GM08714 (cell line): ENCODE results near the gene MED25.

Experiments used
- H3K4me3 ChIP-seq: fragments of 200-500 bp; sonication (Bioruptor generic); 2 replicates; pipeline ENCODE4 v1.5.1; 2014; ENCODE audit warnings: mild to moderate bottlenecking, low read length, inconsistent platforms
- ZNF274 ChIP-seq: IDR thresholded peaks from 2 replicates; pipeline ENCODE4 v1.6.1; 2012; ENCODE audit warnings: mild to moderate bottlenecking, low read depth, low read length

MED25 gene

GRCh38 chr19:49817964-49818648, at the start of gene MED25:
Gene MED25 (plus strand): TSS chr19:49818289. CDS start chr19:49818342, 53 bp downstream.
- peak within 1 kb of the TSS; percentile 86 for H3K4me3 ChIP-seq
- TF ChIP-seq ZNF274, result no peak

GRCh38 chr19:49770529-49770928, 47.6 kb upstream of the MED25 start:
- H3K4me3 ChIP-seq, result no peak overlapping the region
- TF ChIP-seq ZNF274, result no peak

GRCh38 chr19:49771674-49772139, 46.4 kb upstream of the MED25 start:
- no peak for TF ChIP-seq ZNF274
- no peak overlapping the region for H3K4me3 ChIP-seq

GRCh38 chr19:49772850-49773432, 45.1 kb upstream of the MED25 start:
- no peak for TF ChIP-seq ZNF274
- H3K4me3 ChIP-seq, result no peak overlapping the region

- no peak overlapping the region for H3K4me3 ChIP-seq
- TF ChIP-seq ZNF274, result no peak
These were observed 44.3 kb upstream of the MED25 start for GRCh38 chr19:49773663-49774350.

GRCh38 chr19:49774969-49775368, 43.1 kb upstream of the MED25 start:
- H3K4me3 ChIP-seq, result no peak overlapping the region
- TF ChIP-seq ZNF274, result no peak

- TF ChIP-seq ZNF274, result no peak
- no peak overlapping the region for H3K4me3 ChIP-seq
These were observed 42.2 kb upstream of the MED25 start for GRCh38 chr19:49775742-49776370.

- TF ChIP-seq ZNF274, result no peak
- H3K4me3 ChIP-seq, result no peak overlapping the region
These were observed 41.7 kb upstream of the MED25 start for GRCh38 chr19:49776371-49776764.

GRCh38 chr19:49779731-49780555, 38.1 kb upstream of the MED25 start:
- no peak overlapping the region for H3K4me3 ChIP-seq
- TF ChIP-seq ZNF274, result no peak

GRCh38 chr19:49780861-49781260, 37.2 kb upstream of the MED25 start:
- no peak overlapping the region for H3K4me3 ChIP-seq
- TF ChIP-seq ZNF274, result no peak

- TF ChIP-seq ZNF274, result no peak
- no peak overlapping the region for H3K4me3 ChIP-seq
These were observed 36.7 kb upstream of the MED25 start for GRCh38 chr19:49781394-49781793.

GRCh38 chr19:49782515-49782914, 35.6 kb upstream of the MED25 start:
- H3K4me3 ChIP-seq, result no peak overlapping the region
- no peak for TF ChIP-seq ZNF274

- no peak for TF ChIP-seq ZNF274
- H3K4me3 ChIP-seq, result no peak overlapping the region
These were observed 31.7 kb upstream of the MED25 start for GRCh38 chr19:49786376-49786820.

GRCh38 chr19:49787746-49788145, 30.3 kb upstream of the MED25 start:
- TF ChIP-seq ZNF274, result no peak
- H3K4me3 ChIP-seq, result no peak overlapping the region

GRCh38 chr19:49788857-49789256, 29.2 kb upstream of the MED25 start:
- no peak overlapping the region for H3K4me3 ChIP-seq
- TF ChIP-seq ZNF274, result no peak
